Measurements from ENCODE around the gene SNAPC4. TPM values are rescaled to one million over a fixed set of nuclear protein-coding genes. Genes with fewer than 3 reads are reported as not detected.

SNAPC4 gene
- total and polyA plus RNA-seq, 11 donors: 3.1 to 7.8 (median 4.3) TPM

DNA sequence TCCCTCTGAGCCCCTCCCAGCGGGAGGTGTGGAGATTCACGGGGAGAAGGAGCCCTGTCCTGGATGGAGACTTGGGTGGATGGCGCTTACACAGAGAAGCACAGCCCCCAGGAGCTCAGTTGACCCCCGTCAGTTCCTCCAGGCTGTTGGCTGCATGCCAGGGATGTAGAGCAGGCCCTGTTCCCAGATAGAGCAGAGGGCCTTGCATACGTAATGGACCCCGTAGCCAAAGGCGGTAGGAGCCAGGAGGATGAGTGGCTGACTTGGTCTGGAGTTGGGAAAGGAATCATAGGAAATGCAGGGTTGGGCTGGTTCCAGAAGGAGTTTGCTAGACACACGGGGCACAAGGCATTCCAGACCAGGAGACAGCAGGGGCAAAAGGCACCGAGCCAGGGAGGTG, 13.0 kb upstream of the SNAPC4 start:
- H3K36me3 ChIP-seq: peaks cover 0 to 62% (median 55%) of the 10 kb centered on the region in 9 donors
- peaks cover 2 to 35% (median 24%) of the 10 kb centered on the region in 12 donors for H3K4me1 ChIP-seq
- H3K27me3 ChIP-seq: no peaks in the 10 kb centered on the region
- H3K4me3 ChIP-seq: no peak overlapping the region
- WGBS, 4 donors: 37 to 50% (median 44%) methylated on average over 9 of the region's 9 CpGs
- TF ChIP-seq POLR2A (IDR thresholded peaks at IDR 0.05): no peak
- TF ChIP-seq, protein P1, sequence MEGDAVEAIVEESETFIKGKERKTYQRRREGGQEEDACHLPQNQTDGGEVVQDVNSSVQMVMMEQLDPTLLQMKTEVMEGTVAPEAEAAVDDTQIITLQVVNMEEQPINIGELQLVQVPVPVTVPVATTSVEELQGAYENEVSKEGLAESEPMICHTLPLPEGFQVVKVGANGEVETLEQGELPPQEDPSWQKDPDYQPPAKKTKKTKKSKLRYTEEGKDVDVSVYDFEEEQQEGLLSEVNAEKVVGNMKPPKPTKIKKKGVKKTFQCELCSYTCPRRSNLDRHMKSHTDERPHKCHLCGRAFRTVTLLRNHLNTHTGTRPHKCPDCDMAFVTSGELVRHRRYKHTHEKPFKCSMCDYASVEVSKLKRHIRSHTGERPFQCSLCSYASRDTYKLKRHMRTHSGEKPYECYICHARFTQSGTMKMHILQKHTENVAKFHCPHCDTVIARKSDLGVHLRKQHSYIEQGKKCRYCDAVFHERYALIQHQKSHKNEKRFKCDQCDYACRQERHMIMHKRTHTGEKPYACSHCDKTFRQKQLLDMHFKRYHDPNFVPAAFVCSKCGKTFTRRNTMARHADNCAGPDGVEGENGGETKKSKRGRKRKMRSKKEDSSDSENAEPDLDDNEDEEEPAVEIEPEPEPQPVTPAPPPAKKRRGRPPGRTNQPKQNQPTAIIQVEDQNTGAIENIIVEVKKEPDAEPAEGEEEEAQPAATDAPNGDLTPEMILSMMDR (IDR thresholded peaks at IDR 0.05): no peak
- H3K27ac ChIP-seq: no peak overlapping the region
- intact Hi-C loops (cut with DNase I): no loop called here
- no peaks in the 10 kb centered on the region for H3K9me3 ChIP-seq
- ATAC-seq: no peak
- DNase-seq: peak in 1 of 5 donors; percentile 52

DNA sequence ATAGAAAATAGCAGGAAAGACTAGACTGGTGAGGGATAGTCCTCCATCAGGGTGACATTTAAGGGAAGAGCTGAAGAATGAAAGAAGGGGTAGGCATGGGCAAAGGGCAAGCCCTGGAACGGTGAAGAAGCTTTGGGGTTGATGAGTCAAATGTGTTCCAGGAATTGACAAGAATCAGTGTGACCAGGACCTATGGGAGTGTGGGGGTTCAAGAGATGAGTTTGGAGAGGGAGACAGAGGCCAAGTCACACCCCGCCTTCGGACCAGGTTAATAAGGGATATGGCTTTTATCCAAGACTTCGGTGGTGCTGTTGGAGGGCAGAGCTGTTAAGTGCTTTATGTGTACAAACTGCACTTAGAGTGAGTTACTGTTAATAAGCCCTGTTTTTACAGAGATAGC, 11.4 kb upstream of the SNAPC4 start:
- Histone ChIP-seq H3K27ac (peak overlapping the region in 4 of 12 donors; percentile 83 to 90 (median 87)), H3K4me1 (peaks cover 2 to 35% (median 24%) of the 10 kb centered on the region in 12 donors), H3K27me3 (no peaks in the 10 kb centered on the region), H3K36me3 (peaks cover 0 to 62% (median 55%) of the 10 kb centered on the region in 9 donors), H3K9me3 (no peaks in the 10 kb centered on the region), H3K4me3 (peak overlapping the region; percentile 68 to 100 (median 76))
- intact Hi-C loops (cut with DNase I): no loop called here
- DNase-seq: no peak
- TF ChIP-seq, protein P1 (IDR thresholded peaks at IDR 0.05): no peak
- ATAC-seq: no peak
- 26 to 33% (median 30%) methylated on average over 4 of the region's 4 CpGs for WGBS, 4 donors

DNA sequence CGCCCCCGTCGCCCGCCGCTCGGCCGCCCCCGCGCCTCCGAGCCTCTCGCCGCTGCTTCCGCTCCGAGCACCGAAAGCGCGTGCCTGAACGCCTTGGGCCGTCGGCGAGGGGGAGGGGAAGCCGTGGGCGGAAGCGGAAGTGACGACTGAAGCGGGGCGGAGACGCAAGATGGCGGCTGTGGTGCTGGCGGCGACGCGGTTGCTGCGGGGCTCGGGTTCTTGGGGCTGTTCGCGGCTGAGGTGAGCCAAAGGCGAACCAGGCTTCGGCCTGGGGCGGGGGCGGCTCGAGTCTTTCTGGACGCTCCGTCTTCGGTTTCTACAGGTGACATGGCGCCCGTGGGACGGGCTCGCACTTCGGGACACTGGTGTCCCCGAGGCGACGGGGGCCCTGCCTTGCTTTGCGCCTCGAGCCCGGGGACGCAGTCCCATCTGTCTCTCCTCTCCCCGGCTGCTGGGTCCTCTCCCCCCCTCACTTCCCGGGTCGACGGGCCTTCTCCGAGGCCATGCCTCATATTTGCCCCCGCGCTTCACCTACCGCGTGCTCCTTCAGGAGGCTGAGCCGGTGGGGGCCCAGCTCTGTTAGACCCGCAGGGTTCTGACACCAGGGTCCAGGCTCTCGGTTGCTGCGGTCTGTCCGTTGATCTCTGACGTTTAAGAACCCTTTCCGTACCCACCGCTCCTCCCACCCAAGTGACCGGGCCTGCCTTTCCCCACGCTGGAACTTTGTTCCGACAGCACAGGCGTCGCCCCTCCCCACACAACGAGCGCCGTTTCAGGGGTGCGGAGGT, 10.7 kb upstream of the SNAPC4 start, which contains the start of the genes ENTR1 and PMPCA:
ENTR1 (minus strand) TSS at position 115 of the 788 bp plus-strand sequence. CDS start 217 bp downstream, outside the sequence.
PMPCA (plus strand) TSS at position 159 of the 788 bp plus-strand sequence; CDS start at position 170, 11 bp downstream.
- H3K27ac ChIP-seq: peak within 1 kb of the TSS in 11 of 12 donors; percentile 71 to 91 (median 84)
- peak in 1 of 2 donors; percentile 68 for TF ChIP-seq POLR2A (IDR thresholded peaks at IDR 0.05)
- TF ChIP-seq, protein P1 (IDR thresholded peaks at IDR 0.05): no peak
- DNase-seq: peak; percentile 93 to 97 (median 95)
- peaks cover 0 to 62% (median 55%) of the 10 kb centered on the region in 9 donors for H3K36me3 ChIP-seq
- ATAC-seq: peak; percentile 62 to 94 (median 90)
- intact Hi-C loops (cut with DNase I): no loop called here
- H3K9me3 ChIP-seq: no peaks in the 10 kb centered on the region
- H3K27me3 ChIP-seq: no peaks in the 10 kb centered on the region
- WGBS, 4 donors: 0 to 1% (median 0%) methylated on average over 26 to 83 of the region's 83 CpGs
- peaks cover 2 to 35% (median 24%) of the 10 kb centered on the region in 12 donors for H3K4me1 ChIP-seq
- peak within 1 kb of the TSS; percentile 68 to 100 (median 76) for H3K4me3 ChIP-seq

Measured in heart left ventricle (tissue), 16 donors.